ENCODE results near the gene VIL1. TPM values are rescaled to one million over a fixed set of nuclear protein-coding genes. Genes with fewer than 3 reads are reported as not detected.

VIL1 gene
- total and polyA plus RNA-seq, 2 of the 8 experiments (the other 6 are each of a cell fraction or from before 2014, with no cell fraction given), result 6.2 to 7.0 TPM

DNA sequence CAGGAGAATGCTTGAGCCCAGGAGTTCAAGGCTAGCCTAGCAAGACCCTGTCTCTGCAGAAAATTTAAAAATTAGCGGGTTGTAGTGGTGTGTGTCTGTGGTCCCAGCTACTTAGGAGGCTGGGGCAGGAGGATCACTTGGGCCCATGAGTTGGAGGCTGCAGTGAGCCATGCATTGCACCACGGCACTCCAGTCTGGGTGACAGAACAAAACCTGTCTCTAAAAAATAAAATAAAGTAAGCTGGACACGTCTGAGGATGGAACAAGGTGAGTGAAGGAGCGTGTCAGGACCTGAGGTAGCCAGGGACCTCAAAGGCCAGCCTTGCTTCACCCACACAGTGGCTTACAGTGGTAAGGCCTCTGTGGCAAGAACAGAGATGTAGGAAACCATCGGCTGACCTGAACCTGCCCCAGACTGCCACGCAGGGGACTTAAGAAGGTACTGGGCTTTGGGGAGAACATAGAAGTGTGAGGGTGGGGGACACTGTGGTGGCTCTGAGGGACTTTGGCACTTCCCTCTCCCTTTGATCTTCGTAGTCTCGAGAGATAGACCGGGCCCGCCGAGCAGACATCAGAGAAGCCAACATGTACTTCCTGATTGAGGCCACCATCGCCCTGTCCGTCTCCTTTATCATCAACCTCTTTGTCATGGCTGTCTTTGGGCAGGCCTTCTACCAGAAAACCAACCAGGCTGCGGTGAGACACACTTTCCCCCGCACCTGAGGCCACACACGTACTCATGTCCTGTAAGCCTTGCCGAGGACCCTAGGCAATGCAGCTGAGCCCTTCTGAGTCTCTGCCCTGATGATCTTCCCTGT lies 29.4 kb upstream of the VIL1 start:
- CTCF ChIA-PET (ENCODE audit: partially characterized antibody), result interaction anchor here (0.6 to 2.0 kb wide), 14 partner anchors 8 to 132 kb away, joined by 3 to 7 read pairs (median 4); partner anchors contain the start of genes CATIP and SLC11A1
- H3K27ac ChIP-seq (ENCODE audit: low read depth, low read length), result no peak overlapping the region
- H3K56ac ChIP-seq (replicated peaks; ENCODE audit: insufficient read length, low read depth, low read length), result no peak overlapping the region
- peaks cover 0 to 17% (median 11%) of the 10 kb centered on the region in 4 experiments; a peak in 5 of 7 replicates for H3K27me3 ChIP-seq (replicated peaks in 1 of 4; ENCODE audit: control insufficient read depth in 3 of 4, extremely low read depth in 1 of 4, insufficient read depth in 3 of 4, low read length in 3 of 4)
- H3K9me3 ChIP-seq (ENCODE audit: insufficient read depth in 2 of 2, low read depth in 1 of 2, low read length in 1 of 2), result no peaks in the 10 kb centered on the region
- TF ChIP-seq ATF2 (IDR thresholded peaks at IDR 0.05; ENCODE audit: low read length), result no peak
- H2BK15ac ChIP-seq (ENCODE audit: low read length), result no peak overlapping the region
- H3K23ac ChIP-seq (ENCODE audit: insufficient read length), result no peak overlapping the region
- POLR2A ChIA-PET (ENCODE audit: partially characterized antibody), result interaction anchor here (1.2 kb wide), 1 partner anchor 22 kb away, joined by 3 read pairs; no protein-coding TSS in a partner anchor
- H3K23me2 ChIP-seq (ENCODE audit: low read depth, low read length), result peaks cover 5% of the 10 kb centered on the region; the same call in 1 of the 2 replicates
- no peak overlapping the region for H4K5ac ChIP-seq (ENCODE audit: insufficient read length, low read depth, low read length)
- H4K91ac ChIP-seq (replicated peaks; ENCODE audit: insufficient read length, low read length), result no peak overlapping the region
- H3K4me1 ChIP-seq (replicated peaks in 1 of 4; ENCODE audit: control insufficient read depth in 3 of 4, insufficient read depth in 4 of 4, low read length in 3 of 4), result peaks cover 0 to 15% (median 8%) of the 10 kb centered on the region in 4 experiments; a peak in 5 of 7 replicates
- no peak overlapping the region for H2BK12ac ChIP-seq (ENCODE audit: low read depth, low read length)
- H3K14ac ChIP-seq (ENCODE audit: insufficient read length), result no peak overlapping the region
- no peaks in the 10 kb centered on the region for H4K20me1 ChIP-seq (replicated peaks in 1 of 2; ENCODE audit: control insufficient read depth in 1 of 2, insufficient read depth in 2 of 2, low read length in 2 of 2)
- WGBS, 2 experiments (ENCODE audit: extremely low coverage in 1 of 2, insufficient coverage in 1 of 2, insufficient read length in 1 of 2, insufficient replicate concordance in 2 of 2, low coverage in 1 of 2, low lambda C conversion rate in 2 of 2, missing lambda C conversion rate in 1 of 2), result 89% methylated on average over 17 of the region's 17 CpGs; no CpG with 5 or more reads in 1 of the 2 experiments
- H2BK120ac ChIP-seq (replicated peaks; ENCODE audit: low read depth, low read length), result no peak overlapping the region
- no peak overlapping the region for H2BK5ac ChIP-seq (ENCODE audit: low read depth, low read length)
- no peaks in the 10 kb centered on the region for H3K36me3 ChIP-seq (ENCODE audit: control insufficient read depth in 2 of 4, insufficient read depth in 4 of 4, low read length in 3 of 4)
- no peak overlapping the region for H2BK20ac ChIP-seq (ENCODE audit: low read length)
- no peak overlapping the region for H3K18ac ChIP-seq (ENCODE audit: extremely low read depth, low read length)
- H3K4me2 ChIP-seq (ENCODE audit: insufficient read depth in 1 of 2, low read depth in 2 of 2, low read length in 2 of 2), result no peak overlapping the region
- no peak overlapping the region for H4K8ac ChIP-seq (ENCODE audit: extremely low read depth, insufficient read depth, low read length)
- no peak overlapping the region for H2AFZ ChIP-seq (ENCODE audit: low read length)
- no peak overlapping the region for H3K4ac ChIP-seq (replicated peaks; ENCODE audit: insufficient read length, low read depth, low read length)
- H3K79me1 ChIP-seq (ENCODE audit: low read depth, low read length), result no peaks in the 10 kb centered on the region
- H3K4me3 ChIP-seq (ENCODE audit: extremely low read depth in 1 of 4, insufficient read depth in 2 of 4, low read depth in 3 of 4, low read length in 4 of 4), result no peak overlapping the region
- no peak overlapping the region for H2AK5ac ChIP-seq (ENCODE audit: low read depth, low read length)
- no peak overlapping the region for H3K9ac ChIP-seq (replicated peaks in 1 of 4; ENCODE audit: extremely low read depth in 1 of 4, low read depth in 3 of 4, low read length in 3 of 4)
- no peak for FAIRE-seq
- H3K79me2 ChIP-seq (ENCODE audit: control insufficient read depth in 1 of 2, insufficient read depth in 2 of 2, low read length in 2 of 2), result no peaks in the 10 kb centered on the region
- no peak for DNase-seq (ENCODE audit: low read depth in 1 of 2, low spot score in 2 of 2)
